H1 (cell line): ENCODE measurements around the gene TMCC3.

Experiments
- EGR1 ChIP-seq: IDR thresholded peaks from 2 replicates; pipeline ENCODE4 v1.6.1; 2011; ENCODE audit warnings: low read depth, low read length, borderline replicate concordance
- EP300 ChIP-seq, 2 experiments: IDR thresholded peaks; 1 replicate in 1 of 2; 2 replicates in 1 of 2; pipeline ENCODE4 v1.6.1; 2011 to 2012; ENCODE audit warnings: low read depth in 2 of 2, low read length in 2 of 2, mild to moderate bottlenecking in 2 of 2, borderline replicate concordance in 1 of 2, inconsistent platforms in 1 of 2, moderate library complexity in 1 of 2
- EZH2 ChIP-seq: fragments of 200-600 bp; sonication (generic); IDR thresholded peaks from 2 replicates; pipeline ENCODE4 v1.7.1; 2012; ENCODE audit warnings: low read depth, mild to moderate bottlenecking, moderate library complexity, low read length, inconsistent platforms; ENCODE audit not compliant: severe bottlenecking
- GABPA ChIP-seq: IDR thresholded peaks from 2 replicates; pipeline ENCODE4 v1.6.1; 2011; ENCODE audit warnings: mild to moderate bottlenecking, low read length, moderate library complexity, borderline replicate concordance; ENCODE audit not compliant: insufficient read depth
- GTF2F1 ChIP-seq: IDR thresholded peaks from 2 replicates; pipeline ENCODE4 v1.6.1; 2012; ENCODE audit warnings: low read depth, low read length, improper control_type of control experiment, borderline replicate concordance
- JUND ChIP-seq: IDR thresholded peaks from 2 replicates; pipeline ENCODE4 v1.6.1; 2011; ENCODE audit warnings: mild to moderate bottlenecking, improper control_type of control experiment, low read length
- RAD21 ChIP-seq, 2 experiments: IDR thresholded peaks in 1 of 2; conservative IDR thresholded peaks in 1 of 2; 2 replicates each; pipeline ENCODE4 v1.6.1; 2011; ENCODE audit warnings: low read depth in 2 of 2, low read length in 2 of 2, improper control_type of control experiment in 1 of 2, inconsistent platforms in 1 of 2, mild to moderate bottlenecking in 1 of 2, moderate library complexity in 1 of 2
- RNF2 ChIP-seq: fragments of 200-900, 300-1000 bp; sonication (generic); IDR thresholded peaks from 2 replicates; pipeline ENCODE4 v1.7.1; 2016; ENCODE audit warnings: borderline replicate concordance, low read depth, mild to moderate bottlenecking, antibody characterized with exemption, low read length; ENCODE audit not compliant: poor library complexity, severe bottlenecking; ENCODE audit errors: missing control alignments
- SP4 ChIP-seq: IDR thresholded peaks from 2 replicates; pipeline ENCODE4 v1.6.1; 2012; ENCODE audit warnings: low read length, inconsistent platforms
- SUZ12 ChIP-seq: fragments of 200-600 bp; sonication (generic); IDR thresholded peaks from 2 replicates; pipeline ENCODE4 v1.6.1; 2012; ENCODE audit warnings: mild to moderate bottlenecking, inconsistent platforms, low read length, moderate library complexity, mixed read lengths
- USF2 ChIP-seq: IDR thresholded peaks from 2 replicates; pipeline ENCODE4 v1.6.1; 2011; ENCODE audit warnings: low read length, improper control_type of control experiment
- TF ChIP-seq, protein P1 (sequence below), 3 experiments: IDR thresholded peaks; 1 replicate in 2 of 3; 2 replicates in 1 of 3; pipeline versions ENCODE4 v1.5.1 to v1.6.1; 2011; ENCODE audit warnings: low read length in 3 of 3, mild to moderate bottlenecking in 3 of 3, inconsistent platforms in 2 of 3, low read depth in 1 of 3, moderate library complexity in 1 of 3; ENCODE audit not compliant: insufficient read depth in 1 of 3; ENCODE audit errors: control extremely low read depth in 1 of 3
- TF ChIP-seq, protein P2 (sequence below): IDR thresholded peaks from 2 replicates; pipeline ENCODE4 v1.6.1; 2012; ENCODE audit warnings: inconsistent platforms

DNA sequence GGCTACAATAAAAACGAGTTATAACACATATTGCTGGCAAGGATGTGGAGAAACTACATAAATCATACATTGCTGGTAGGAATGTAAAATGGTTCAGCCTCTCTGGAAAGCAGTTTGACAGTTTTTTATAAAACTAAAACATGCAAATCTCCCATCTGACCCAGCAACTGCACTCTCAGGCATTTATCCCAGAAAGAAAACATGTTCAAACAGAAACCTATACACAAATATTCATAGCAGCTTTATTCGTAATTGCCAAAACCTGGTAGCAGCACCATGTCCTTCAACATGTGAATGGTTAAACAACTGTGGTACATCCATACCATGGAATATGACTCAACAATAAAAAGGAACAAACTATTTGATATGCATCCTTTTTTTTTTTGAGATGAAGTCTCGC, 10.1 kb upstream of the TMCC3 start:
- TF ChIP-seq RNF2 (no peak), JUND (no peak), GABPA (no peak), GTF2F1 (no peak), SUZ12 (no peak), EZH2 (no peak), EGR1 (no peak), EP300 (IDR thresholded peaks at IDR 0.05; ENCODE audit: borderline replicate concordance in 1 of 2, low read depth in 2 of 2, low read length in 2 of 2) (no peak), SP4 (no peak), RAD21 (IDR thresholded peaks at IDR 0.05 in 1 of 2, conservative IDR thresholded peaks at IDR 0.05 in 1 of 2; ENCODE audit: low read depth in 2 of 2, low read length in 2 of 2) (no peak), USF2 (no peak)
- TF ChIP-seq, protein P1, sequence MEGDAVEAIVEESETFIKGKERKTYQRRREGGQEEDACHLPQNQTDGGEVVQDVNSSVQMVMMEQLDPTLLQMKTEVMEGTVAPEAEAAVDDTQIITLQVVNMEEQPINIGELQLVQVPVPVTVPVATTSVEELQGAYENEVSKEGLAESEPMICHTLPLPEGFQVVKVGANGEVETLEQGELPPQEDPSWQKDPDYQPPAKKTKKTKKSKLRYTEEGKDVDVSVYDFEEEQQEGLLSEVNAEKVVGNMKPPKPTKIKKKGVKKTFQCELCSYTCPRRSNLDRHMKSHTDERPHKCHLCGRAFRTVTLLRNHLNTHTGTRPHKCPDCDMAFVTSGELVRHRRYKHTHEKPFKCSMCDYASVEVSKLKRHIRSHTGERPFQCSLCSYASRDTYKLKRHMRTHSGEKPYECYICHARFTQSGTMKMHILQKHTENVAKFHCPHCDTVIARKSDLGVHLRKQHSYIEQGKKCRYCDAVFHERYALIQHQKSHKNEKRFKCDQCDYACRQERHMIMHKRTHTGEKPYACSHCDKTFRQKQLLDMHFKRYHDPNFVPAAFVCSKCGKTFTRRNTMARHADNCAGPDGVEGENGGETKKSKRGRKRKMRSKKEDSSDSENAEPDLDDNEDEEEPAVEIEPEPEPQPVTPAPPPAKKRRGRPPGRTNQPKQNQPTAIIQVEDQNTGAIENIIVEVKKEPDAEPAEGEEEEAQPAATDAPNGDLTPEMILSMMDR (IDR thresholded peaks at IDR 0.05; ENCODE audit: control extremely low read depth in 1 of 3, insufficient read depth in 1 of 3, low read depth in 1 of 3, low read length in 3 of 3) = no peak
- TF ChIP-seq, protein P2, sequence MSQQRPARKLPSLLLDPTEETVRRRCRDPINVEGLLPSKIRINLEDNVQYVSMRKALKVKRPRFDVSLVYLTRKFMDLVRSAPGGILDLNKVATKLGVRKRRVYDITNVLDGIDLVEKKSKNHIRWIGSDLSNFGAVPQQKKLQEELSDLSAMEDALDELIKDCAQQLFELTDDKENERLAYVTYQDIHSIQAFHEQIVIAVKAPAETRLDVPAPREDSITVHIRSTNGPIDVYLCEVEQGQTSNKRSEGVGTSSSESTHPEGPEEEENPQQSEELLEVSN = no peak
